Muscle of back (tissue), 11 donors: Measurements from ENCODE around the gene SLC35F6. TPM values are rescaled to one million over a fixed set of nuclear protein-coding genes. Genes with fewer than 3 reads are reported as not detected.
"Not testable (repeated sequence)": the region's sequence is repeated elsewhere in the genome, so short reads cannot be mapped to it uniquely, and the experiment has no call there.

ENCODE experiments used
- DNase-seq, 3 donors: peaks; one replicate each; pipeline versions ENCODE4 v3.0.0 to v3.0.0-alpha.2; 2013
- polyA plus RNA-seq, 10 donors: library from polyadenylated mRNA; unstranded; fragments of 120-200 nt; gene quantifications; one replicate each; pipeline ENCODE4 v1.2.1, GENCODE V29; 2013; ENCODE audit not compliant: insufficient read length in 10 of 10

Gene SLC35F6
- polyA plus RNA-seq, 10 donors: 7.5 to 10.0 (median 8.5) TPM

DNA sequence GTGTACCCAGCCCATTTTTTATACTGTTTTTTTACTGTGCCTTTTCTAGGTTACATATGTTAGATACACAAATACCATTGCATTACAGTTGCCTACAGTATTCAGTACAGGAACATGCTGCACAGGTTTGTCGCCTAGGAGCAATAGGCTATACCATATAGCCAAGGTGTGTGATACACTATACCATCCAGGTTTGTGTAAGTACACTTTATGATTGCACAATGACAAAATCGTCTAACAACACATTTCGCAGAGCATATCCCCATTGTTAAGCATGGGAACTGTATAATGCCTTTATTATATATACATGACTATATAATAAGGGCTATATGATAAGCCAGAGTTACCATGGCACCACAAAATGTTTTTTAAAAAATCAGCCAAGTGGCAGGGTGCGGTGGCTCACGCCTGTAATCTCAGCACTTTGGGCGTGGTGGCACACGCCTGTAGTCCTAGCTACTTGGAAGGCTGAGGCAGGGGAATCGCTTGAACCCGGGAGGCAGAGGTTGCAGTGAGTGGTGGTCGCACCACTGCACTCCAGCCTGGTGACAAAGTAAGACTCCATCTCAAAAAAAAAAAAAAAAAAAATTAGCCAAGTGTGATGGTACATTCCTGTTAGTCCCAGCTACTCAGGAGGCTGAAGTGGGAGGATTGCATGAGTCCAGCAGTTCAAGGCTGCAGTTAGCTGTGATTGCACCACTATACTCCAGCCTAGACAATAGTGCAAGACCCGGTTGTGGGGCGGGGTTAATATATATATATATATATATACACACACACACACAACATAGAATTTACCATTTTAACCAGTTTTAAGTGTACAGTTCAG is 19.0 kb downstream of the SLC35F6 start:
- DNase-seq: no peak

DNA sequence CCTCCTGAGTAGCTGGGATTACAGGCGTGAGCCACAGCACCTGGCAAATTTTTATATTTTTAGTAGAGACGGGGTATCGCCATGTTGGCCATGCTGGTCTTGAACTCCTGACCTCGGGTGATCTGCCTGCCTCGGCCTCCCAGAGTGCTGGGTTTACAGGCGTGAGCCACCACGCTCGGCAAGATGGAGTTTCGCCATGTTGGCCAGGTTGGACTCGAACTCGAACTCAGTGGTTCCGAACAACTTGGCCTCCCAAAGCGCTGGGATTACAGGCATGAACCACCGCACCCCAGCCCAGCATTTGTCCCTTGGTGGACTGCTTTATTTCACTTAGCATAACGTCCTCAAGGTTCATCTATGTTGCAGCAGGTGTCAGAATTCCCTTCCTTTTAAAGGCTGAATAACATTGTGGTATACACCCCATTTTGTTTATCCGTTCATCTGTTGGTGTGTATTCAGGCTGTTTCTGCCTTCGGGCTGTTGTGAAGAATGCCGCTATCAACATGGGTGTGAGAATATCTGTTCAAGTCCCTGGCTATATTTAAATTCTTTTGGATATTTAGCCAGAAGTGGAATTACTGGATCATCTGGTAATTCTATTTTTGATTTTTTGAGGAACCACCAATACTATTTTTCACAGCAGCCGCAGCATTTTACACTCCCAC is 20.6 kb downstream of the SLC35F6 start:
- no peak for DNase-seq

DNA sequence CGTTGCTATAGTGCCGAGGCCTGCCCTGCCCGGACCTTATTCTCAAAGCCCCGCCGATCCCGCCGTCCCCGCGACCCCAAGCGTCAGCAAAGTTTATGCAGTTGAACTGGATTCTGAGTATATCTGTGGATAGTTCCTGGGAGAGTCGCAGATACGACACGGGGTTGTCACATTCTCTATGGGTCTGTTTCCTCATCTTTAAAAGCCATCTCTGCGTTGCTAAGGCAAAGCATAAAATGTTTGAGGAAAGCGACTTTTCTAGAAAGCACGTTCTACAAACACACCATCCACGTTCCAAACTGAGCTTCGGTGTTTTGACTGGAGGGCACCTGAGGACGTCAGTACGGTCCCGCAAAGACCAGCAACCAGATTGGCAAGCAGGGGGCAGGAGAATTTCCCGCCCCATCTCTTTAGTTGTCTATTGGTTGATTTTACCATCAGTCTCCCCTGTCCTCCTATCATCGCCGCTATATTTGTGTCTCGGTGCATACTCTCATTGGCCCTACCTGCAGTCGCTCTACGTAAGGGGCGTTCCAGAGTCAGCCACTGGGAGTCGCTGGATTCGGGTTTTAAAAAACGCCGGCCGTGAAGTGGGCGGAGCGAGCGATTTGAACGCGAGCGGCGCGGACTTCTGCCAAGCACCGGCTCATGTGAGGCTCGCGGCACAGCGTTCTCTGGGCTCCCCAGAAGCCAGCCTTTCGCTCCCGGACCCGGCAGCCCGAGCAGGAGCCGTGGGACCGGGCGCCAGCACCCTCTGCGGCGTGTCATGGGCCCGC is 21.5 kb downstream of the SLC35F6 start, which contains the start of gene CENPA:
TSS of gene CENPA (plus strand) at position 626 of the 776 bp plus-strand sequence. CDS start at position 767, 141 bp downstream.
- peak; percentile 99 to 100 (median 99) for DNase-seq

DNA sequence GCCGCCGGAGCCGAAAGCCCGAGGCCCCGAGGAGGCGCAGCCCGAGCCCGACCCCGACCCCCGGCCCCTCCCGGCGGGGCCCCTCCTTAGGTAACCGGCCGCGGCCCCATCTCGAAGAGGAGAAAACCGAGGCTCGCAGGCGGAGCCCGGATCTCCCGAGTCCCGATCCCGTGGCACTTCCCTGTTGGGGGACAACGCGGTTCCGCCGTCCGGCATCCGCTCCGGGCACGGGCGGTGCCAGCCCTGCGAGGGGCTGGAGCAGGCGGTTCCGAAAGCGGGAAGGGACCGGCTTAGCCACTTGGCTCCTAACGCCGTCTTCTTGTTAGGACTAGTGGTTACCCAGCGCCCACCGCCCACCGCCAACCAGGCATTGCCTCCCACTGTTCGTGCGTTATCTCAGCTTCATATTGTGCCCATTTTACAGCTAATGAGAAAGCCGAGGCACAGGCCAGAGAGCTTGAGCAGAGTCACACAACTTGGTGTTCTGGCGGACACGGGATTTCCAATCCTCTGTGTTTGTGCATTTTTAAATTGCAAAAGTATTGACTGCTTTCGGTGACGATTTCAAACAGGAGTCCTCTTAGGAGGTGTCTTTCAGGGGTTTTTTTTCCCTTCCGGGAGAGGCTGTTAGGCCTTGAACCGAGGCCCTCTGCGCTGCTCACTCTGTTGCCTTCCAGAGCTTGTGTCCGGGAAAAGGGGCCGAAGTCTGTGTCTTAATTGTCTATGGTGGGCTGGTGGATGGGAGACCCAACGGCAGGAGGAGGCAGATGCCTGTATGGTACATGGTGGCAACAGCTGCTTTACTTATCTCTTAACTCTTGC is 22.3 kb downstream of the SLC35F6 start:
- peak in 1 of 3 donors; percentile 22 for DNase-seq

DNA sequence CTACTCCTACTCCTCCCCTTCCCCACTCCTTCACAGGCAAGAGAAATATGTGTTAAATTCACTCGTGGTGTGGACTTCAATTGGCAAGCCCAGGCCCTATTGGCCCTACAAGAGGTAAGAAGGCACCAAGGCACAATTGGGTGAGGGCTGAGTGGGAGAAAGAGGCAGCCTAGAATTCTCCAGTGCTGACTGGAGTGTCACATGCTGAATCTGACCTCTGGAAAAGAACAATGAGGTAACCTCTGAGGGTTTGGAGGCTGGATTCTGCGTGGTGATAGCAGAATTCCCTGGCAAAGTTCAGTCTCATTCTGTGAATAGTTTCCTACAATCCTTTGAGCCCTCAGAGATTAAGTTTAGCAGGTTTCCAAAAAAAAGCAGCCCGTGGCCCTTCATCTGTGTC is 28.6 kb downstream of the SLC35F6 start:
- no peak for DNase-seq

DNA sequence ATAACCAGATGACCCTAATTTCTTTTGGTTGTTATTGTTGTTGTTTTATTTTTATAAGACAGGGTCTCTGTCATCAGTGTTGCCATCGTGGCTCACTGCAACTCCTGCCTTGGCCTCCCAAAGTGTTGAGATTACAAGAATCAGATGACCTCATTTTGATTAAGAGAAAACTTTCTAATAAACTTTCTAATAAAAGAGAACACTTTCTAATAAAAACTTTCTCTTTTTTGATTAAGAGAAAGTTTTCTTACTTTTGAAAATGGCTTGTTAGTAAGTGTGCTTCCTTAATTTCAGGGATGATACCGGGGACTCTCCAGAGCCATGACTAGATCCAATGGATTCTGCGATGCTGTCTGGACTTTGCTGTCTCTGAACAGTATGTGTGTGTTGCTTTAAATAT is 29.4 kb downstream of the SLC35F6 start:
- DNase-seq: no peak

DNA sequence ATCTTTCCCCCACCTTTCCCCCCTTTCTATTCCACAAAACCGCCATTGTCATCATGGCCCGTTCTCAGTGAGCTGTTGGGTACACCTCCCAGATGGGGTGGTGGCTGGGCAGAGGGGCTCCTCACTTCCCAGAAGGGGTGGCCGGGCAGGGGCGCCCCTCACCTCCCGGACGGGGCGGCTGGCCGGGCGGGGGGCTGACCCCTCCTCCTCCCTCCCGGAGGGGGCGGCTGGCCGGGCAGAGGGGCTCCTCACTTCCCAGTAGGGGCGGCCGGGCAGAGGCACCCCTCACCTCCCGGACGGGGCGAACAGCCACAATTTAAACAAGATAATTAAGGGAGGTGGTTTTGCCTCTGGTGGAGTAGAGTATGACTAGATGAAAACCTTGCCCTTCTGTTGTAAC is 31.1 kb downstream of the SLC35F6 start:
- DNase-seq: not testable (repeated sequence)

DNA sequence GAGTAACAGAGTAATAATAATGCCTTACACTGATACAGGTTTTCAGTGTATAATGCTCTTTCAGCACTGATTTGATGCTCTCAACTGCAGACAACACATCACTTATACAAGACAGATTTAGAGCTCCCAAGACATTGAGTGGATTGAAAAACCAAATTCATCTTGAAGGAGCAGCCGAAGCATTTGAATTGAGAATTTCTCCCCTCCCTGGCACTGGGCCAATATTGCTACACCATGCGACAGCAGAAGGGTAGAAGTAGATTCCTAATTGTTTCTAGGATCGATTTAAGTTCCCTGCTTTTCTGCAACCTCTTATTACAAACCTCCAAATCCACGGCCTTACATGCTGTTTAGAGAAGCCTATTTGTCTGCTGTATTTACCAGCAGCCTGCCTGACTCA is 37.2 kb downstream of the SLC35F6 start:
- DNase-seq: no peak

DNA sequence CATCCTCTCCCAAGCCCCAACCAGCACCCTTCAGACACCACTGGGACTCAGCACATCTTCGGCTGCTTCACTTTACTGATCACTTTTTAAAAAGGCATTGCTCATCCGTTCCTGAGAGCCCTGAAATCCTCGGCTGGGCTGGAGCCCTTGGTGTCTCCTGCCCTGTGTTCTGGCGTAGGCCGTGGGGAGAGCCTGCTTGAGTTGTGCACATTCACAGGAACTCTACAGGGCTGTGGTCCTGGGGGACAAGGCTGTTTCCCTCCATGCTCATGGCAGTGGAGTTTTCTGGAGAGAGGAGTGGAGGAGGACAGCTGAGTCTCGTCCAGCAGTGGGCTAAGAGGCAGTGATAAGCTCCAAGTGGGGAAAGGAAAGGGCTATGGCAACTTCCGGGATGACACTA is 37.7 kb downstream of the SLC35F6 start:
- no peak for DNase-seq

DNA sequence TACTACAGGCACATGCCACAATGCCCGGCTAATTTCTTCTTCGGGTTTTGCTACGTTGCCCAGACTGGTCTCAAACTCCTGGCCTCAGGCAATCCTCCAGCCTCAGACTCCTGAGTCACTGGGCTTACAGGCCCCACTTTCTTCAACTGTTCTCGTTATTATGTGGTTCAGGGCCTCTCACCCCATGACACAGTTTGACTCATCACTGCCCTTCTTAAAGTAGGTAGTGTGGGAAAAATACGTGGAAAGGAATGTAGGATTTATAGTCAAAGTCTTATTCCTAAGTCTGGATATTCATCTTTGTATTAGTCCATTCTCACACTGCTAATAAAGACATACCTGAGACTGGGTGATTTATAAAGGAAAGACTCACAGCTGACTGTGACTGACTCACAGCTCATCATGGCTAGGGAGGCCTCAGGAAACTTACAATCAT is 41.2 kb downstream of the SLC35F6 start:
- peak in 1 of 3 donors; percentile 26 for DNase-seq

DNA sequence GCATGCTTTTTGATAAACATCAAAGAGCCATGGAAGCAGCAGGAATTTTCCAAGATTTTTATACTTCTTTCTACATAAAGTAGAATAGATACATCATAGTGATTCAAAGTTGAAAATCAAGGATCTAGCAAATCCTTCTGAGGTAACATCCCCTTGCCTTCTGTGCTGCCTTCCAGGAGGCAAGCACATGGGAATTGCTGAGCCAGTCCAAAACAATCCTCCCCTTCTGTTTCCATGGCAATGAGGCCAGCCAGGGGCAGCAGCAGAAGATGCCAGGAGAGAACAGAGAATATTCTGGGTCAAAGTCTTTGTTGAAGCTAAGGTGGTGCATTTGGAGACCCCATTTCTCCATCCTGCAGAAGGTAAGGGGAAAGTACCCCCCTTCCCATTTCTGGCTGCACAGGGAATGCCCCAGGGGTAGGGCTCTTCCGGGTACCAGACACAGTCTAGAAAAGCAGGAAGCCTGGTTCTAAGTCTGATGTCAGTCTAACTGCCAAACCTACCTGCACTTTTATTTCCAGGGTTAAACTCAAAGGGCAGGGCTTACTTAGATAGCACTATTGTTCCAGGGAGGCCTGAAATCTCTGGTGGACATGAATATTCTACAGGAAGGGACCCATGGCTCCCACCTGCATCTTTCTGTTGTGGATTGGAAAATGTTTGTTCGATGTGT is 43.8 kb downstream of the SLC35F6 start:
- DNase-seq: no peak

DNA sequence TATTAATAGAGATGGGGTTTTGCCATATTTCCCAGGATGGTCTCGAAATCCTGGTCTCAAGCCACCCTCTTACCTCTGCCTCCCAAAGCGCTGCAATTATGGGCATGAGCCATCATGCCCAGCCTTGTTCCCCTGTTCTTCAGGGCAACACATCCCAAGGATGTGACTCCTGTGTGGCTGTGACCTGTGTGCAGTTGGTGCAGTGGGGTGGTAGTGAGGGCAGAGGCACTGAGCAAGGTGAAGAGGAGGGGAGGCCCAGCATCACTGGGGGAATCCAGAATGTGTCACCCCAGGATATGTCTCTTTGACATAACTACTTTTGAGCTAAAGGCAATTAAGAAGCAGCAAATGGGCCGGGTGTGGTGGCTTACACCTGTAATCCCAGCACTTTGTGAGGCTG is 45.1 kb downstream of the SLC35F6 start:
- no peak for DNase-seq

DNA sequence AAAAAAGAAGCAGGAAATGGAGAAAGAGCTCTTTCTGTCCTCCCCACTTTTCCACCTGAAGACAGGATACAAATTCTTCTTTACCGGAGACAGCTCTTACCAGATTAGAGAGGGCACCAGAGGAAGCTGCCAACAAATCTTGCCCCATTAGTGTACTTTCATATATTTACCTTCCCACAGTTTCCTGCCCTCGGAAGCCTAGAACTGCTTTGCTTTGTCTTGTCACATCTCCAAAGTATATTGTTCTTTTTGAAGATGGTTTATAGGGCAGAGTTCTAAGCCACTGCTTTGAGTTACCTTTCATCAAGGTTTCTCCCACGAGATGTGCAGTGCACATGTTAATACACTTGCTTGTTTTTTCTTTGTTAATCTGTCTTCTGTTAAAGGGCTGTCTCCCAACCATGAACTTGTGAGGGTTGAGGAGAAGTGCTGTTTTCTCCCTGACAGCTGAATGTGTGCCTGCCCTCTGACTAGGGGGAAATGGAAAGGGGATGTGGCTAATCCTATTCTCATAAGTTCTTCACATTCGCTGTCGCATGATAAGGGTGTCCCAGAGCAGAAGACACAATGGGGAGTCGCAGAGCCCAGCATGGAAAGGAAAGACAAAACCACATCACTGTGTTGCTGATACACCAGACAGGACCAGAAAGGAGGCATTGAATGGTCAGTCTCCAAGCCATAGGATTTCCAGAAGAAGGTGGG is 45.9 kb downstream of the SLC35F6 start:
- DNase-seq: peak in 2 of 3 donors; percentile 19 to 22

DNA sequence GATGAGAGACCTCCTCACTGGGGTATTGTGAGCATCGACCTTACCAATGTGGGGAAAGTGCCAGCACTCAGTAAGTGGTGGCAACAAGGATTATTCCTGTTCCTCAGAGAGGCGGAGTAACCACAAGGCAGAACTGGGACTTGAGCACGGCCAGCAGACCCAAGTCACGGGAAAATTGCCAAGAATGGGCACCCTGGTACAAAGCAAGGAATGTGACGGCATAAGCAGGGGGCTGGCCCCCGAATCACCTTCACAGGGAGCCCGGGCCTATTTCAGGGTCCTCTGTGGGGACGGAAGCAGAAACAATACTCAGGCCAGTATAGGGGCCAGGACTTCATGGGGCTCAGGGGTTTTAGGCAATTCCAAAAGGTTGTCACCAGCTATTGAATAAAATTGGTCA is 47.2 kb downstream of the SLC35F6 start:
- DNase-seq: no peak

DNA sequence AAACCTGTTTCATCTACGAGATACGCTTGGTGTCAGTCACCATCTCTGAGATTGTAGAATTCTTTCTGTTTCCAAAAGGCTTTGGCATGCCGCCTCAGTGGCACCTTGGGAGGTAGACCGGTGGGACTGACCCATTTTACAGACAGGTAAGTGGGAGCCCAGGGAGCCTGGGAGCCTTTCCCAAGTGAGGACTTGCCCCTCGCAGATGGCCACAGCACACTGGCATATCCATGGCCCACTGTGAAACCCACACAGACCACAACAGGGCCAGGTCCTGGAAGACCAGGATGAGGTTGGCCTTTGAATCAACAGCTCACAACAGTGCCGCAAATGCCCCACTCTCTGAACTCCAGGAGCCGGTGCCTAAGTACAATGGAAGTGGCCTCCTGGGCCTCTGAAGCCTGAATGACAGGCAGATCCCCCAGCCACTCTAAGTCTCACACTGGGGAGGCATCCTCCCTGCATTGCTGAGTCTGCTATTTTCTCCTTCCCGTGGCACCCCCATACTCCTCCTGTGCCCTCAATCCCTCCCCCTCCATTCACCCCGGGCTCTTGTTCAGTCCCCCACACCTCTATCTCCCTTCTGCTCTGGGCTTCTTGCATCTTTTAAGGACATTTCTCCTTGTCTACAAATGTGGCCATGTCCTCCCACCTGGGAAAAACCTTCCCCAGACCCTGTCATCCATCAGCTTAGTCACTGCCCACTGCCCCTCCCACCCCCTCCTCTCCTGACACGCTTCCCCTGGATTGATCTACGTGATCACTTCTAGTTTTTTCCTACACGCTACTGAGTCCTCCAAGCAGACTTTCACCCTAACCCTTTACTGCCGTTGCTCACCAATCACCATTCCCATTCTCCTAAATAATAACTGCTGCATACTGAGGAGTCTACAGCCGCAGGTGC is 48.0 kb downstream of the SLC35F6 start:
- no peak for DNase-seq

DNA sequence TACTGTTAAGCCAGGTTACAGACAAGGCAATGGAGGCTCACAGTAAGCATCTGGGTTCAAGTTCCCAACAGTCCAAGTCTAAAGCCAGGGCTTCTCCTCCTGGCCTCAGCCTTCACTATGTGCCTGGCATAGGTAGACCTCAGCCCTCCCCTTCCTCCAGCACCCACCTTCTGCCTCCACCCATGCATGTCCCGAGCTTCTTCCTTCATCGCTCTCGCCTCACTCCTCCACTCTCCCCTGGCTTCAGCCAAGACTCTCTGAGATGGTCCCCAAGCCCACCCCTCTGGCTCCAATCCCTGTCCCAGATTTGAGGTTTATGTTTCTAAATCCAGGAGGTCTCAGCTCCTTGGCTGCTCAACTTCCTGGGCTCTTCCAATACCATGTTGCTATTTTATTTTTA is 48.6 kb downstream of the SLC35F6 start:
- DNase-seq: no peak

DNA sequence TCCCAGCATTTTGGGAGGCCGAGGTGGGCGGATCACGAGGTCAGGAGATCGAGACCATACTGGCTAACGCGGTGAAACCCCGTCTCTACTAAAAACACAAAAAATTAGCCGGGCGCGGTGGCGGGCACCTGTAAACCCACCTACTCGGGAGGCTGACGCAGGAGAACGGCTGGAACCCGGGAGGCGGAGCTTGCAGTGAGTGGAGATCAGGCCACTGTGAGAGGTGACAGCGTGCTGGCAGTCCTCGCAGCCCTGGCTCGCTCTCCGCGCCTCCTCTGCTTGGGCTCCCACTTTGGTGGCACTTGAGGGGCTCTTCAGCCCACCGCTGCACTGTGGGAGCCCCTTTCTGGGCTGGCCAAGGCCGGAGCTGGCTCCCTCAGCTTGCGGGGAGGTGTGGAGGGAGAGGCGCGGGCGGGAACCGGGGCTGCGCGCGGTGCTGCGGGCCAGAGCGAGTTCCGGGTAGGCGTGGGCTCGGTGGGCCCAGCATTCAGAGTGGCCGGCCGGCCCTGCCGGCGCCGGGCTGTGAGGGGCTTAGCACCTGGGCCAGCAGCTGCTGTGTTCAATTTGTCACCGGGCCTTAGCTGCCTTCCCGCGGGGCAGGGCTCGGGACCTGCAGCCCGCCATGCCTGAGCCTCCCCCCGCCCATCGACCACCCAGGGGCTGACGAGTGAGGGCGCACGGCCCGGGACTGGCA is 50.1 kb downstream of the SLC35F6 start:
- DNase-seq: not testable (repeated sequence)

DNA sequence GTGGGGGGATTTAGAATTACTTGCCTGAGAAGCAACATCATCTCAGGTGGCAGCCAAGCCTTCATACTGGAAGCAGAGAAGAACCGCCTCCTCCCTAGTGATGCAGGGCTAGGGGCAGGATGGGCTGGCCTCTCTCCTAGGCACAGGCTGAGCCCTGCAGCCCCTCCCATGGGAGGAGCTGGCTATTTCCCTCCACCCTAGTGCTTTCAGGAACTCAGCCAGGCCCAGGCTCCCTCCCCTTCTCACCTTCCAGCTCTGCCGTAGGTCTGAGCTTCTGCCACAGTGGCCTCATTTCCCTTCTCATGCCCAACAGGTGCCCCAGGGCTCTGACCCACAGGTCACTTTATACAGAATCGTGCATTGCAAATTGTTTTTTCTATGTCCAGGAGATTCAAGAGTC is 52.8 kb downstream of the SLC35F6 start:
- no peak for DNase-seq
